ENCODE results near the gene FMR1NB.

FMR1NB gene

GRCh38 chrX:148070504-148070877 lies 89.4 kb downstream of the FMR1NB start:
- Histone ChIP-seq H3K4me2 (ENCODE audit: low read depth, low read length, poor library complexity, severe bottlenecking) (no peak overlapping the region), H3K4me3 (ENCODE audit: low read length, poor library complexity, severe bottlenecking) (no peak overlapping the region), H4K20me1 (ENCODE audit: insufficient read depth, low read length, poor library complexity, severe bottlenecking) (no peaks in the 10 kb centered on the region), H3K36me3 (ENCODE audit: insufficient read depth, low read length) (no peaks in the 10 kb centered on the region), H3K9me2 (replicated peaks; ENCODE audit: low read depth, low read length) (no peaks in the 10 kb centered on the region), H3K79me2 (ENCODE audit: insufficient read depth, low read length) (no peaks in the 10 kb centered on the region), H3K9me3 (ENCODE audit: insufficient read depth, low read depth, low read length) (no peaks in the 10 kb centered on the region), H2AFZ (ENCODE audit: low read length) (no peak overlapping the region), H3K27me3 (ENCODE audit: insufficient read depth, low read length, poor library complexity, severe bottlenecking) (no peaks in the 10 kb centered on the region), H3K4me1 (ENCODE audit: insufficient read depth, low read length, poor library complexity, severe bottlenecking) (no peaks in the 10 kb centered on the region), H3K9ac (ENCODE audit: low read depth, low read length, poor library complexity, severe bottlenecking) (no peak overlapping the region), H3F3A (ENCODE audit: low read depth) (no peaks in the 10 kb centered on the region)
- TF ChIP-seq EZH2phosphoT487 (IDR thresholded peaks at IDR 0.05; ENCODE audit: borderline replicate concordance), result no peak
- TF ChIP-seq CTCF (conservative IDR thresholded peaks at IDR 0.05; ENCODE audit: low read length), result peak; percentile 28; the same call in 1 of the 2 replicates
